D341Med (cell line): ENCODE data around the gene NCOA7.
"Not testable (repeated sequence)": the region's sequence is repeated elsewhere in the genome, so short reads cannot be mapped to it uniquely, and the experiment has no call there.

Experiments used
- DNase-seq: peaks from one replicate; pipeline ENCODE4 v3.0.0; 2012; ENCODE audit warnings: low spot score

The NCOA7 gene

GRCh38 chr6:125918681-125919566, 128.2 kb downstream of the NCOA7 start:
- no peak for DNase-seq

GRCh38 chr6:125919618-125920017, 128.9 kb downstream of the NCOA7 start:
- DNase-seq = no peak

- no peak for DNase-seq
Observed at GRCh38 chr6:125922322-125922860, 131.6 kb downstream of the NCOA7 start.

GRCh38 chr6:125923366-125923877, 132.7 kb downstream of the NCOA7 start:
- DNase-seq = no peak

- no peak for DNase-seq
Observed at GRCh38 chr6:125924169-125924568, 133.4 kb downstream of the NCOA7 start.

GRCh38 chr6:125924697-125925358, 134.1 kb downstream of the NCOA7 start:
- no peak for DNase-seq

- DNase-seq = no peak
Observed at GRCh38 chr6:125926711-125927110, 136.0 kb downstream of the NCOA7 start.

GRCh38 chr6:125927761-125928160, 137.0 kb downstream of the NCOA7 start:
- no peak for DNase-seq

- no peak for DNase-seq
Observed at GRCh38 chr6:125930765-125931418, 140.1 kb downstream of the NCOA7 start.

- DNase-seq = no peak
Observed at GRCh38 chr6:125931733-125932450, 141.1 kb downstream of the NCOA7 start.

GRCh38 chr6:125932451-125932795, 141.7 kb downstream of the NCOA7 start:
- DNase-seq = no peak

- not testable (repeated sequence) for DNase-seq
Observed at GRCh38 chr6:125935520-125935919, 144.8 kb downstream of the NCOA7 start.

- DNase-seq = no peak
Observed at GRCh38 chr6:125939026-125939425, 148.3 kb downstream of the NCOA7 start.

- no peak for DNase-seq
Observed at GRCh38 chr6:125939791-125940190, 149.0 kb downstream of the NCOA7 start.

- no peak for DNase-seq
Observed at GRCh38 chr6:125940247-125941041, 149.7 kb downstream of the NCOA7 start.

GRCh38 chr6:125942672-125943527, 152.1 kb downstream of the NCOA7 start:
- DNase-seq = no peak

- no peak for DNase-seq
Observed at GRCh38 chr6:125943528-125944433, 153.0 kb downstream of the NCOA7 start.

GRCh38 chr6:125944434-125944816, 153.7 kb downstream of the NCOA7 start:
- no peak for DNase-seq

- DNase-seq = no peak
Observed at GRCh38 chr6:125944896-125945295, 154.1 kb downstream of the NCOA7 start.
